Measurements from ENCODE around the gene EVC.

DNA sequence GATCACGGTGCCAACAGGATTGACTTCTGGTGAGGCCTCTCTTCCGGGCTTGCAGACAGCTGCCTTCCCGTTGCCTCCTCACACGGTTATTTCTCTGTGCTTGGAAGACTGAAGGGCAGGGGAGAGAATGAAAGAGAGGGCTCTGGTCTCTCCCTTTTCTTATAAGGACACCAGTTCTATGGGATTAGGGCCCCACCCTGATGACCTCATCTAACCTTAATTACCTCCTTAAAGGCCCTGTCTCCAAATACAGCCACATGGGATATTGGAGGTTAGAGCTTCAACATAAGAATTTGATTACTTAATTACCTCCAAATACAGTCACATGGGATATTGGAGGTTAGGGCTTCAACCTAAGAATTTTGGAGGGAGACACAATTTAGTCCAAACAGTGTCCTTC, 46.5 kb downstream of the EVC start:
- TF ChIP-seq, protein P1, sequence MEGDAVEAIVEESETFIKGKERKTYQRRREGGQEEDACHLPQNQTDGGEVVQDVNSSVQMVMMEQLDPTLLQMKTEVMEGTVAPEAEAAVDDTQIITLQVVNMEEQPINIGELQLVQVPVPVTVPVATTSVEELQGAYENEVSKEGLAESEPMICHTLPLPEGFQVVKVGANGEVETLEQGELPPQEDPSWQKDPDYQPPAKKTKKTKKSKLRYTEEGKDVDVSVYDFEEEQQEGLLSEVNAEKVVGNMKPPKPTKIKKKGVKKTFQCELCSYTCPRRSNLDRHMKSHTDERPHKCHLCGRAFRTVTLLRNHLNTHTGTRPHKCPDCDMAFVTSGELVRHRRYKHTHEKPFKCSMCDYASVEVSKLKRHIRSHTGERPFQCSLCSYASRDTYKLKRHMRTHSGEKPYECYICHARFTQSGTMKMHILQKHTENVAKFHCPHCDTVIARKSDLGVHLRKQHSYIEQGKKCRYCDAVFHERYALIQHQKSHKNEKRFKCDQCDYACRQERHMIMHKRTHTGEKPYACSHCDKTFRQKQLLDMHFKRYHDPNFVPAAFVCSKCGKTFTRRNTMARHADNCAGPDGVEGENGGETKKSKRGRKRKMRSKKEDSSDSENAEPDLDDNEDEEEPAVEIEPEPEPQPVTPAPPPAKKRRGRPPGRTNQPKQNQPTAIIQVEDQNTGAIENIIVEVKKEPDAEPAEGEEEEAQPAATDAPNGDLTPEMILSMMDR (conservative IDR thresholded peaks at IDR 0.05; ENCODE audit: low read depth, low read length) = no peak
- no peak for TF ChIP-seq EZH2 (IDR thresholded peaks at IDR 0.05; ENCODE audit: borderline replicate concordance, low read depth, low read length, poor library complexity, severe bottlenecking)
